Erythroblast (primary cell): ENCODE data around the gene ZNF841.
"Not testable (repeated sequence)": the region's sequence is repeated elsewhere in the genome, so short reads cannot be mapped to it uniquely, and the experiment has no call there.

ENCODE experiments used
- DNase-seq, 2 experiments: peaks; one replicate each; lab custom pipeline; 2025; lab: John Stamatoyannopoulos, UW
- GATA1 ChIP-seq: IDR thresholded peaks from 2 replicates; pipeline ENCODE4 v1.6.1; 2011; ENCODE audit warnings: low read depth, mild to moderate bottlenecking, control low read depth, low read length, moderate library complexity
- POLR2A ChIP-seq: IDR thresholded peaks from 2 replicates; pipeline ENCODE4 v1.6.1; 2011; ENCODE audit warnings: mild to moderate bottlenecking, low read length

Gene ZNF841

GRCh38 chr19:52101866-52102562, 6.4 kb upstream of the ZNF841 start:
- TF ChIP-seq GATA1: no peak
- no peak for TF ChIP-seq POLR2A
- no peak for DNase-seq

GRCh38 chr19:52099497-52100138, 4.1 kb upstream of the ZNF841 start:
- DNase-seq: no peak
- no peak for TF ChIP-seq POLR2A
- TF ChIP-seq GATA1: no peak

DNA sequence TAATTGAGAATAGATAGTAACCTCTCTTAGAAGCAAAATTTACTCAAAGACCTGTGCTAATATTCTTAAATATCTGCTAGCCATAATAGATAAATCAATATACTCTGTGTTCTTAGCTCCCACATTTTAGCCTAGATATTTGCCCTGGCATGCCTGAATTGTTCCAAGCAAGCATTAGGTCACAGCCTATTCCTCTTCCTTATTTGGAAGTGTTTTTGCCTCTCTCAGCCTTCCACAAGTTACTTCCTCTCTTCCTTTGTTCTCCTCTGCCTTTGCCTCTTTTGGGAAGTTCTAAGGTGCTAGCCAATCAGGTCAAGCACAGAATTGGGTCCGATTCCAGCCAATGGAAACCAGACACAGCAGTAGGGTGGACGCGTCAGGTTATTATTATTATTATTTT, 851 bp upstream of the ZNF841 start:
- DNase-seq: not testable (repeated sequence)

DNA sequence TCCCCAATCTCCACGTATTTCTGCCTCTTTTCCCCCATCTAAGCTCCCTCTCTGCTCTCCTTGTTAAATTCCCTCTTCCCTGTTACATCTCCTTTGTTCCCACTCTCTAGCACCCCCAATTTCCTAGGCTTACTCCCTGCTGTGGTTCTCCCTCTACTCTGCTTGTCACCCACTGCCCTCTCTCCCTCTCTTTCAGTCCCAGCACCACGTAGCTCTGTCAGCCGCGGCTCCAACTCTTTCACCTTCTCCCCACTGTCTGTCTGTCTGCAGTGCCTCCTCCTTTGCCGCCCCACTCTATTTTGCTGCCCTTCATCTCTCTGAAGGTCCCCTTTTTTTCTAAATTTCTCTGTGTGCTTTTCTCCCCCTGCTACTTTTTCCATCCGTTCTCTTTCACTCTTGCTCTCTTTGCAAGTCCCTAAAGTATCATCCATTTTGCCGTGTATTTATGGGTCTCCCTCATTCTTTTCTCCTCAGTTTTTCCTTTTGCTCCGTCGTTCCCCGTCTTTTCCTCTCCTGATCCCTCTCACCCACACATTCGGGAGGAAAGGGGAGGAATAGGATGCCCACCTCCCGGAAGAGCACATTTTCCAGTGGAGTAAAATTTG, 937 bp downstream of the ZNF841 start:
- DNase-seq: no peak
- TF ChIP-seq POLR2A: no peak
- TF ChIP-seq GATA1: no peak

- DNase-seq: no peak
- TF ChIP-seq POLR2A (no peak), GATA1 (no peak)
Observed at GRCh38 chr19:52086481-52086880, 9.1 kb downstream of the ZNF841 start.

DNA sequence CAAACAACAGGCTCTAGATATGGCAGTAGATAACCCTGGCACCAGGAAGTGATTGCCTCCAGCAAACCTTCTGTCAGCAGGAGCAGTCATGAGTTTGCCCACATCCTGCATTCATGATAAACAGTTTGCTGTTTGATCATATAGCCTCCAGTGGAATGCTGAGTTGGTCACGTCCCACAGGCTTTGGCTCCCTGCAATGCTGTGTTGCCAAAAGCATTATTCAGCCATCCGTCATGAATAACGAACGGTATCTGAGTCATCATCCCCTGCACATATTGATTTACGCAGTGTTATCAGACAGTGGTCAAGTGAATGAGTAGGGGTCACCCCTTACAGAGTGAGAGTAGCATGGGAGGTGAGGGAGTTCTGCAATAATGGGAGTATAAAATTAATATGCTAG, 25.1 kb downstream of the ZNF841 start:
- TF ChIP-seq GATA1: no peak
- TF ChIP-seq POLR2A: no peak
- no peak for DNase-seq

DNA sequence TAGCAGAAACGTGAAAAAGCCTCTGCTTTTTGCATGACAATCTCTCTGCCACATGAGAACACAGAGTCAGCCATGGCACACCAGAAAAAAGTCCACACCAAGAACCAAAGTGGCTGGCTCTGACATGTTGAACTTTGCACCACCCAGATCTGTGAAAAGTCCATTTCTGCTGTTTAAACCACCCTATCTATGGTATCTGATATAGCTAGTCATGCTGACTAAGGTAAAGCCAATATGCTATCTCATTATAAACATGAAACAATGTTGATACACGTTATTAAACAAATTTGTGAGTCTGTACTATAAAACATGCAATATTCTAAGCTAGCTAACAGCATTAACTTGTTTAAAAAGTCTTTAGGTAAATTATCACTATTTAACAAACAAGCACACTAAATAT, 25.9 kb downstream of the ZNF841 start:
- TF ChIP-seq POLR2A (no peak), GATA1 (no peak)
- DNase-seq: no peak

- DNase-seq: no peak
- TF ChIP-seq POLR2A (no peak), GATA1 (no peak)
Observed at GRCh38 chr19:52066258-52066863, 29.2 kb downstream of the ZNF841 start.

DNA sequence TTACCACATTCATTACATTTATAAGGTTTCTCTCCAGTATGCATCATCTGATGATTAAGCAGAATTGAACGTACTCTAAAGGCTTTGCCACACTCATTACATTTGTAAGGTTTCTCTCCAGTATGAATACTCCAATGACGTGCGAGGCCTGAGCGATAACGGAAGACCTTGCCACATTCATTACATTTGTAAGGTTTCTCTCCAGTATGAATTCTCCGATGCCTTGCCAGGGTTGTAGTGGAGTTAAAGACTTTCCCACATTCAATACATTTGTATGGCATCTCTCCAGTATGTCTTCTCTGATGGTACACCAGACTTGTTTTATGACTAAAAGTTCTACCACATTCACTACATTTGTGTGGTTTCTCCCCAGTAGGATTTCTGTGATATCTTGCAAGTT, 30.2 kb downstream of the ZNF841 start:
- no peak for DNase-seq
- TF ChIP-seq POLR2A (no peak), GATA1 (no peak)

DNA sequence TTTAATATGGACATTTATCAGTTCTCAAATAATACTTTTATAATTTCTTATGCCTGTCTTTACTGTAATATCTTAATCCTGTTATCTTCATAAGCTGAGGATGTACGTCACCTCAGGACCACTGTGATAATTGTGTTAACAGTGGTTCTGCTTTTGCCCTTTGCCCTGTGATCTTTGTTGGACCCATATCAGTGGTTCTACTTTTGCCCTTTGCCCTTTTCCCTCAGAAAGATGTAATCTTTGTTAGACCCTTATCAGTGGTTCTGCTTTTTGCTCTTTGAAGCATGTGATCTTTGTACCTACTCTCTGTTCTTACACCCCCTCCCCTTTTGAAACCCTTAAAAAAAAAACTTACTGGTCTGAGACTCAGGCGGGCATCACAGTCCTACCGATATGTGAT, 39.1 kb downstream of the ZNF841 start:
- DNase-seq: not testable (repeated sequence)

DNA sequence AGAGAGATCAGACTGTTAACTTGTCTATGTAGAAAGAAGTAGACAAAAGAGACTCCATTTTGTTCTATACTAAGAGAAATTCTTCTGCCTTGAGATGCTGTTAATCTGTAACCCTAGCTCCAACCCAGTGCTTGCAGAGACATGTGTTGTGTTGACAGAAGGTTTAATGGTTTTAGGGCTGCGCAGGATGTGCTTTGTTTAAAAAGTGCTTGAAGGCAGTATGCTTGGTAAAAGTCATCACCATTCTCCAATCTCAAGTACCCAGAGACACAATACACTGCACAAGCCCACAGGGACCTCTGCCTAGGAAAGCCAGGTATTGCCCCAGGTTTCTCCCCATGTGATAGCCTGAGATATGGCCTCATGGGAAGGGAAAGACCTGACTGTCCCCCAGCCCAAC, 43.8 kb downstream of the ZNF841 start:
- not testable (repeated sequence) for DNase-seq

DNA sequence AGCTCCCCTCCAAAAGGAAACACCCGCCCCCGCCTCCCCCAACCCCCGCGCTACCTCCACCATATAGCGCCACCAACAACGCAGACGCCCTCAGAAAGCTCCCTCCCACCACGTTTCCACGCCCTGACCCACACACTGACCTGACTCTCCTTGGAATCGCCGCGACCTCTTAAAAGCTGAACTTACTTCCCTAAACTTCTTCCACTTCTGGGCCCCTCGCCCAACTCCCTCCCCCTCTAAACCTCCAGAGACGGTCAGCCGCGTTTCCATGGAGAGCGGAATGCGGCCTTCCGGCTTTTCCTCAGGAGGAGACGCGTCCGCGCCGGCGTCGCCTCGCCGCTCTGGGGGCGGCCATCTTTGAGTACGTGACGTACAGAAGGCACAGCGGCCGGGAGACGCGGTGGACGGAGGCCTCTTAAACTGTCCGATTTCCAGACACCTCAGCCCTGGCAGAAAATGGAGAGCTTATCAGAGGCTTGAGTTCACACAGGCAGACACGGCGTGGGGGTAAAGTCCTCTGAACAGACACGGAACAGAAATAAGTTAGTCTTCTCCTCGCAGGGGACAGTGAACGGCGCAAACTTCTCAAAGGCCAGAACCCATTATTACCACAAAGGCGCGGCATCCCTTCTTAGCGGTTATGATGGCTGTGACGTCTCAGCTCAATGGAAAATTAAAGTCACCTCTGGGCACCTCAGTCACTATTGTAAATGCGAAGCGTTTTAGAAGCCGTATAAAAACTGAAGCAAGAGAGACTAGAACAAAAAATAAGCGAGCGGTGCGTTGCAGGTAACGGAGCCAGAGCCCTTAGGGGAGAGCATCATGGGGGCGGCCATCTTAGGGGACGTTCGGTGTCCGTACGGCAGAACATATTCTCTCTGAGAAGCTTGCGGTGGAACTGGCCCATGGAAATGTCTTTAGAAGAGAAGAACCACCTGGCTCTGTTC, 46.7 kb downstream of the ZNF841 start, which contains the start of gene ZNF432:
TSS of gene ZNF432 (minus strand) at position 284 of the 947 bp plus-strand sequence. CDS start 1,970 bp downstream, outside the sequence.
- DNase-seq: peak; percentile 87 to 90
- TF ChIP-seq GATA1 (no peak), POLR2A (peak; percentile 78)

DNA sequence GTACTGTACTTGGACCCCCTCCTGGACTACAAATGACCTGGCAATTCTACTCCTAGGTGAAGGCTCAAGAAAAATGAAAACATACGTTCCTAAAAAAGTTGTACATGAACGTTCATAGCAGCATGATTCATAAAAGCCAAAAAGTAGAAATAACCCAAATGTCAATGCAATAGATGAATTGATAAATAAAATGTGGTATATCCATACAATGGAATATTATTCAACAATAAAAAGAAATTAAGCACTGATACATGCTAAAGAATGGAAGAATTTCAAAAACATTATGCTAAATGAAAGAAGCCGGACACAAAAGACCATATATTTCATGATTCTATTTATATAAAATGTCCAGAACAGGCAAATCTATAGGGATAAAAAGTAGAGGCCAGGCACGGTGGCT, 56.4 kb downstream of the ZNF841 start:
- no peak for DNase-seq
- no peak for TF ChIP-seq POLR2A
- no peak for TF ChIP-seq GATA1
